OCI-LY3 (cell line): ENCODE results near the gene NDRG4.

Experiments used
- CTCF ChIP-seq: fragments of 200-600, 300-600 bp; sonication (generic); IDR thresholded peaks from 2 replicates; pipeline ENCODE4 v1.5.1; 2014; ENCODE audit warnings: antibody characterized with exemption, low read length, low read depth
- EZH2phosphoT487 ChIP-seq: fragments of 200-600 bp; shearing (Covaris generic); IDR thresholded peaks from 2 replicates; pipeline ENCODE4 v1.6.1; 2018; ENCODE audit warnings: antibody characterized with exemption, mixed run types, low read depth

GRCh38 chr16:58459344-58460218, 40.4 kb upstream of the NDRG4 start:
- no peak for TF ChIP-seq CTCF
- TF ChIP-seq EZH2phosphoT487 = no peak
